G401.6 (cell line): ENCODE data around the gene S100A5.

Experiments used
- FAIRE-seq: peaks from 2 replicates; lab custom pipeline; 2012; peaks lifted over from hg19 to GRCh38; lab: Jason Lieb, UNC

S100A5 gene

DNA sequence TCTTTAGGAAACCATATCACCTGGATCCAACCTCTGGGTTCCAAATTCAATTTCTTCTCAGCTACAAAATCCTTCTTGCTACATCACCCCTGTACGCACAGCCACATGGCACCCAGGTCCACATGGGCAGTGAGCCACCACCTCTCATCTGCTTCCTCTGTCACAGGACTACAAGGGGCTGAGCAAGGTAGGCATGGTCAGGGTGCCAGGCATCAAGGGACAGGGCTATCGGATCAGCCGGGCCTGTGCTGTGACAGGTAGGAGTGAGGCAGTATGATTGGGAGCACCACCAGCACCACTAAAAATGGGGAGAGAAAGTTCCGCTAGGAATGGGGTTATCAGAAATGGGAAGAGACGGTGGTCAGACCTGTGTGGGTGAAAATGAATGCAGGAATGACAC lies 34.3 kb downstream of the S100A5 start:
- FAIRE-seq = no peak

- FAIRE-seq = no peak
Observed at GRCh38 chr1:153505576-153505975, 35.2 kb downstream of the S100A5 start.

GRCh38 chr1:153503766-153504165 lies 37.0 kb downstream of the S100A5 start:
- no peak for FAIRE-seq

- FAIRE-seq = no peak
Observed at GRCh38 chr1:153498746-153499145, 42.0 kb downstream of the S100A5 start.

- no peak for FAIRE-seq
Observed at GRCh38 chr1:153495536-153495935, 45.2 kb downstream of the S100A5 start.

GRCh38 chr1:153494976-153495535 lies 45.7 kb downstream of the S100A5 start:
- FAIRE-seq = no peak

DNA sequence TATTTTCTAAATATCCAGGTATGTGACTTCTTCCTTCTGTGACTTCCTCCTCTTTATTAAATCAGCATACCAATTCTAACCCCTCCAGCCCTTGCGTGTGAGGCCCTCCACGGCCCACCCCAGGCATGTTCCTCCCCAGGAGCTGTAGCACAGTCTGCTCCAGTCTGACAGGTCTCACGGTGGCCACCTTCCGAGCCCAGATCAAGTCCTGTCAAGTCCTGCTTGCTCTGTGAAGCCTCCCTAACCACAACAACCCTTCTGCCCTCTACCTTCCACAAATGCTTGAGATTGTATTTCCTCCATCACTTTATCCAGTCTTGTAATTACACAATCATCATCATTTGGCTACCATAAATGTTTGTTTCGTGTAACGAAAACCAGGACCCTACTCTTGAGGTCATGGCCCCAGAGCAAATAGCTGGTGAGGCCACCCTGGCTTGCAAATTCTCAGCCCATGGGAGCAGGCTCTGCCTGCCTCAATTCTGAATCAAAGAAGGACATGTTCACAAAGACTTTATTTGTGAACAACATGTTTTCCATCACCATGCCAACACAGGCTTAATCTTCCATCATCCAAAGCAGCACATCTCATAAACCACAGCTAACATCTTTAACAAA lies 47.3 kb downstream of the S100A5 start:
- FAIRE-seq = no peak

DNA sequence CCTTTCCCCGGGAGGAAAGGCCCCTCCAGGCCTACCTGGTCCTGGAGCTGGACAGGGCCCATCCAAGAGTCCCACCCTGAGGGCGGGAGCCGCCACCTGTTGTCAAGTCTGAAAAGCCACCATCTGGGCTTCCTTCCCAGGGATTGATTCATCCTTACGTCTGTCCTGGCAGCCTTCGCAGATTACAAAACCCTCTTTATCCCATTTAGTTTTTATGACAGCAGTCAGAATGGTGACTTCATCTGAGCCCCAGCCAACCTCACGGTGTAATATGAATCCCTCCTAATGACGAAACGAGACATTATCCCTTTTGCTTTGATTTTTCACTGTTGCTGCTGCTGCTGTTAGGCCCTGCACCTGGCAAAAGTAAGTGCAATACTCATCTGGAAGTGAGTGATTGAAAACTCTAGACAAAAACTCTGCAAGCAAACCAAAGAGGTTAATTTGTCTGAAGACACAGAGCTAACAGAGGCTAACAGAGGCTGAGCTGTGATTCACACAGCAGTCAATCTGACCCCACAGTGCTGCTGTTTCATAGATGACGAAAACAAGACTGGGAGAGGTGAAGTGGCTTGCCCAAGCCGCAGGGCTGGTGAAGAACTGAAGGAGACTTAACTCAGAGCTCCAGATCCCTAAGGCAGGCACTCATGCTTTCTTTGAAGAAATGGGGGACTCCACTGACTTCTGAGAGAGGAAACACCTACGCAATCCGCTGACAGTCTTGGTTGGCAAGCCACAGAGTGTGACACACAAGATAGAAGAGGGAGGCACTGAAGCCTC lies 50.3 kb downstream of the S100A5 start:
- FAIRE-seq = no peak

GRCh38 chr1:153488731-153489130 lies 52.0 kb downstream of the S100A5 start:
- no peak for FAIRE-seq

DNA sequence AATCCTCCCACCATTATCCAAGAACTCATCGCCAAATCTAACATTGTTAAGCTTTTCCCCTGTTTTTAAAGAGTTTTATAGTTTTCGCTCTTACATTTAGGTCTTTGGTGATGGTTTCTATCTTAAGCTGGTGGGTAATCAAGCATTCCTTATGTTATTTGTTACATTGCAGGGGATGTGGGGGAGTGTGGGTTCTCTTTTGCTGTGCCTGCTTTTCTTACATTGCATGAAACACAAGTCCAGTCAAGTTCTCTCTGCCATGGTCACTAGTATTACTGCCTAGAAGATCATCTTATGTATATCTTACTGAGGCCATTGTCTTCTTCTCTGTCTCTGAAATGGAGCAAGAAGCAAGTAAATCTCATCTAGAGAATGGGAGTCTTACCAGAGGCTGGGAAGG lies 53.0 kb downstream of the S100A5 start:
- FAIRE-seq = no peak
